T-helper 2 cell treated with Interferon-gamma antibody and Interleukin-4, amounts not matched to agents 100 ng/mL and 5 ng/mL, for 36 hours (primary cell): ENCODE data around the gene COMMD1. TPM values are rescaled to one million over a fixed set of nuclear protein-coding genes. Genes with fewer than 3 reads are reported as not detected.
"Not testable (repeated sequence)": the region's sequence is repeated elsewhere in the genome, so short reads cannot be mapped to it uniquely, and the experiment has no call there.

Experiments
- intact Hi-C: fragments of 100-400 bp; cut with micrococcal nuclease; formaldehyde crosslinking; loops from one replicate; pipeline ENCODE4 v1.15.1; 2023
- total RNA-seq: library from RNA; stranded (reverse); gene quantifications from 2 replicates; pipeline ENCODE4 v1.2.3, GENCODE V29; 2022

COMMD1 gene
- total RNA-seq, 1 donor from 2014 or later, result 30.6 TPM

DNA sequence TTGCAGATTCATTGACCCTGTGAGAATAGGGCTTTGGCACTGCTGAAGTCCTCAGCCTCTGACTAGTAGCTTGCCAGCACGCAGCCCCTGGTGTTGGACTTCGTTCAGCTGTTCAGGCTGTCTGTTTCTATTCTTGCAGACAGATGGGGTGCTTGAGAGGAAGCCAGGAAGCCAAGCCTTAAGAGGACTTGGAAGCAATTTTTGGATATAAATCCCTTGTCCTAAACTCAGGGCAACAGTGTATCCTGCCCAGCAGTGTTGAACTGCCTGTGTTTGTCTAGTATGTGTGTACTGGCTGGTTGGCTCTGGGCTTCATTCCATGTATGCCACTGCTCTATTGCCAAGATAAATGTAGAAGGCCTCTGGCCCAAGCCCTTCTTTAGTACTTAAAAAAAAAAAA is 108.6 kb downstream of the COMMD1 start:
- intact Hi-C loops, result no loop called here

DNA sequence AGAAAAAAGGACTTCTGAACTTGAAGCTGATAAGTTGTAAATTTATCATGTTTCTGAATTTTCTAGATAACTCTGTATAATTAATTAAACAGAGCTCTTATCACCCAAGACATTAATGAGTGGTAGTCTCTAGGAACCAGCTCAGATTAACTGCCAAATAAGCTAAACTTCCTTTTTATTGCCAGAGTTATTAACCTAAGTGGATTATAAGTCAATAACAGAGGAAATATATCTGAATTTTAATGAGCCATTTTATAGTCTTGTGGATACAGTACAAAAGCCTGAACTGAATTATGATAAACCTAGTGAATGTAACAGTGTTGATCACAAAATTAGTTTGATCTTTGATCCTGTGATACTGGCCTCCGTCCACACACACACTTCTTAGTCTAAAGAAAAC is 111.5 kb downstream of the COMMD1 start:
- intact Hi-C loops, result no loop called here

DNA sequence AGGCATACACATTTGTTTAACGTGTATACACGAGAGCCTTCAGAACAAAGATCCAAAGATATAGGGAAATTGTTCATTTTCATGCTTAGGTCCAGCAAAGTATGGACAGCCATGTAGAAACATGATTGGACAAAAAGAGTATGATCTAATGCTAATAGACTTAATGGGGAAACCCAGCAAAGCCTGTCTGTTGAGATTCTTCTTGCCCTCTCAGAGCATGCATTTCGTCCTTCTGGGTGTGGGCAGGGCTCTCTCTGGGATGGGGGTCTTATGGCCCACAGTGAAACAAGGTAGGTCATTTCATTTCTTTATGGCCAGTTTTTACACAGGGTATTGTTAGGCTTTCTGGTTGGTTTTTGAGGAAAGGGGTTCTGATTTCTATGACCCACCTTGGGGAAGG is 124.4 kb downstream of the COMMD1 start:
- intact Hi-C loops, result no loop called here

DNA sequence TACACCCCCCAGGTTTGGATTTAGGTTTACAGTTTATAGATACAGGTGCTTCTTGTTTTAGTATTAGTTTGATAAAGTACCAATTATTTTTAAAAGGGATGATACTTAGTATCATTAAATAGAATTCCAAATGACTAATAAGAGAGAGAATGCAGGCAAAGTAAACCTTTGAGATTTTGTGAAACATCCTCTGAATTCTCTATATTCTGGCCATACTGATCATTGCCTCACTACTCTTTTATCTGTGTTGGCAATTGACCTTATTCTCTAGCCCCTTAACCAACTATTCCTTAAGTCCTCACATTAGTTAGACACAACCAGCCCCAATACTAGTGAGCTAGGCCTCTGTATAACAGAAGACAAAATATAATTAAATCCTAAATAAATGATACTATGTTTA is 125.4 kb downstream of the COMMD1 start:
- intact Hi-C loops, result no loop called here

DNA sequence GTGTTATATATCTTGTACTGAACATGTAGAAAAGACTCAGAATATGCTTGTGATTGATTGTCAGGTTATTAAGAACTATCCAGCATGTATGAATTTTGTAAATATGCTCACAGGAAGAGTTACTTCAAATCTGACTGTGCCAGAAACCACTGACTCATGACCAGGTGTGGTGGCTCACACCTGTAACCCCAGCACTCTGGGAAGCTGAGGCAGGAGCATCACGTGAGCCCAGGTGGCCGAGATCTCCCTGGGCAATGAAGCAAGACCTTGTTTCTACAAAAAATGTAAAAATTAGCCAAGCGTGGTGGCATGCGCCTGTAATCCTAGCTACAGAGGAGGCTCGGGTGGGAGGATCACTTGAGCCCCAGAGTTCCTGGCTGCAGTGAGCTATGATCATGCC is 126.6 kb downstream of the COMMD1 start:
- intact Hi-C loops, result no loop called here

DNA sequence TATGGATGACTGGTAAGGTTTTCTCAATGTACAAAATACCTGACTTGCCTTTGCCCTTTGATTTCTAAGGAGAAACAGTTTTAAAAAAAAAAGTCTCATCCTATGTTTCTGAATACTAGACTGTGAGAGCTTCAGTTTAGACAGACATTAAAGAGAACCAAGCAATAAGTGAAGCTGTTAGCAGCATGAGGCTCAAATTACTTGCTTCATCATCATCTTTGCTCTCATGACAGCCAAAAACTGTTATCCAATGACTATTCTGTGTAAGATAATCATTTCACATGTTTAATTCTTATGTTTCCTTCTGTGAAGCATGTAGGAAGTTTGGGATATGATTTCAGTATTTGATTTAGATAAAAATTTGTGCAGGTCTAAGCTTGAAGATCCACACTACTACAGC is 129.2 kb downstream of the COMMD1 start:
- intact Hi-C loops, result no loop called here

DNA sequence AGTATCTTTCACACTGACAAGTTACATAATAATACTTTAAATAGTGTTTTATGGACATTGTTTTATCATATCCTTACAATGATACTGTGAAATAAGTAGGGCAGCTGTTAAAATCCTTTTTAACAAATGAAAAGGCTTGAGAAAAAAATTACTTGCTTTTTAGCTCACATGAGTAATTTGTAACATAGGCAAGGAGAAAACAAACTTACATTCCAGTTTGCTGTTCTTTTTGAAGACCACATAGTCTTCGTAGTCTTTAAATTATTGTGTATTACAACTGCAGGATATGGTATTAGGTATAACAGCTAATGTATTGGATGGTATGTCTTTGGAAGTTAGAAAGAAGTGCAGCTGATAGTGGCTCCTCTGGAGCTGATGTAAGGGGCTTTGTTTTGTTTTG is 130.8 kb downstream of the COMMD1 start:
- intact Hi-C loops, result no loop called here

DNA sequence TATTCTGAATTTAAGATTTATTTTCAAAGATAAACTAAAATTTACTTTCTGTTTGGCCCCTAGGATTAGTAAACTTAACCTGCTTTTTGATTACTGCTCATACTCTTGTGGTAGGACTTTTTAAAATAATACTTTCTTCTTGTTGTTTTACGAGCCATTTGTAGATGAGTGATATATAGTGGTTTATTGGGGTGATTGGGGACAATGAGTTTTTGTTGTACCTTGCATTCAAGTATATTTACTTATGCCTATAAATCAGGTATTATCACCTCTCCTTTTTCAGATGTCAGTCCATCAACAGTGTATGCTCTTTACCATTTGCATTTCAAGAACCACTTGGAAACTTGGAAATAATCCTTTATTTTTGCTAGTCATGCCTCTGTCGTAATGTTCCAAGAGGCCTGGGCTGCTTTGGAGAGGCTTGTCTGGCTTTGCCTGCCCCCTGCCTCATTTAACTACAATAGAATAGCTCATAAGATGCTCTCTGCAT is 131.3 kb downstream of the COMMD1 start:
- intact Hi-C loops, result no loop called here

DNA sequence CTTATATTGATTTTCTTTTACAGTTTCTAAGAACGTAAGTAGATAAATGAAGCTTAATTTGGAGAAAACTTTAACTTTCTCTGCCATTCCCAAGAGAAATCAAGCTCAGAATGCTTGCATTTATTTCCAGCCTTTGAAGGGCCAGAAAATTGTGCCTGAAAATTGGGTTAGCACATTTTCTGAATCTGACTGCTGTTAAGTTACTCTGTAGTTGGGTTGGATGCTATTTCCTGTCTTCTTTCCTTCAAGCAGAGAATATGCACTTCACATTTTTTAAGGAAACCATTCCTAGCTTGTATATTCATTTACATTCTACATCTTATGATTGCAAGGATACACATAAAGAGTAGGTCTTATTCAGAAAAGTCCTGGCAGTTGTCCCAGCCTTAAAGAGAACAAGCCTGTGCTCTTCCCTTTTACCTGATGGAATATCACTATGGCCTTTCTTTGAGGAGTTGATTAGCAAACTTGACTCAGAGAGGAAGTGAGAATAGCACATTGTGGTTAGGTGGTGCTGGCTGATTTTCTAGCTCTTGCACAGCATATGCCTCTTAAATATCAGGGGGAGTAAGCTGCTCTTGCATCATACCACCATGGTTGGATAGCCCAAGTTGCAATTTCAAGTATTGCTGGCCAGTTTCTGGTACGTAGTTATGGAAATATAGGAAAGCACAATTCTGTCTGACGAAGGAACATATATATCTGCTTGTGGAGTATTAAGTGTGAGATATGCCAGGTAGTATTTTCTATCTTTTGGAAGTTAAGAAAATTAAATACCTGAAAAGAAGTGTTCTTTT is 133.7 kb downstream of the COMMD1 start:
- intact Hi-C loops, result no loop called here

DNA sequence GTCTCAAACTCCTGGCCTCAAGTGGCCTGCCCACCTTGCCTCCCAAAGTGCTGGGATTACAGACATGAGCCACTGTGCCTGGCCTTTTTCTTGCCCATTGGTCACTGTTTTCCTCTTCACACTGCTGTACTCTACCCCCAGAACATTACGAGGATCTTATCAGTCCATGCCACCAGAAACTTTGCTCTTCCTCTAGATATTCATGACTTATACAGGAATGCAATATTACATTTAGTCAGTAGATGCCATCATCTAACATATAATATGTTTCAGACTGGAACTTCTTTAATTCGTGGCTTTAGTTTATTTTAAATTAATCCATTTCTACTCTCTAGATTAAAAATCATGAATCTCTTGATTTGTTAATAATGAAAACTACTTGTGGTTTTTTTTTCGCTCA is 135.5 kb downstream of the COMMD1 start:
- intact Hi-C loops, result no loop called here

DNA sequence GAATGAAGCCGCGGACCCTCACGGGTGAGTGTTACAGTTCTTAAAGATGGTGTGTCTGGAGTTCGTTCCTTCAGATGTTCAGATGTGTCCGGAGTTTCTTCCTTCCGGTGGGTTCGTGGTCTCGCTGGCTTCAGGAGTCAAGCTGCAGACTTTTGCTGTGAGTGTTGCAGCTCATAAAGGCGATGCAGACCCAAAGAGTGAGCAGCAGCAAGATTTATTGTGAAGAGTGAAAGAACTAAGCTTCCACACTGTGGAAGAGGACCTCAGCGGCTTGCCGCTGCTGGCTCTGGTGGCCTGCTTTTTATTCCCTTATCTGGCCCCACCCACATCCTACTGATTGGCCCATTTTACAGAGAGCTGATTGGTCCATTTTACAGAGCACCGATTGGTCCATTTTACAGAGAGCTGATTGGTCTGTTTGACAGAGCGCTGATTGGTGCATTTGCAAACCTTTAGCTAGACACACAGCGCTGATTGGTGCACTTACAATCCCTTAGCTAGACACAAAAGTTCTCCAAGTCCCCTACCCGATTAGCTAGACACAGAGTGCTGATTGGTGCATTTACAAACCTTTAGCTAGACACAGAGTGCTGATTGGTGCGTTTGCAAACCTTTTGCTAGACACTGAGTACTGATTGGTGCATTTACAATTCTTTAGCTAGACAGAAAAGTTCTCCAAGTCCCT is 136.4 kb downstream of the COMMD1 start:
- intact Hi-C loops, result not testable (repeated sequence)

DNA sequence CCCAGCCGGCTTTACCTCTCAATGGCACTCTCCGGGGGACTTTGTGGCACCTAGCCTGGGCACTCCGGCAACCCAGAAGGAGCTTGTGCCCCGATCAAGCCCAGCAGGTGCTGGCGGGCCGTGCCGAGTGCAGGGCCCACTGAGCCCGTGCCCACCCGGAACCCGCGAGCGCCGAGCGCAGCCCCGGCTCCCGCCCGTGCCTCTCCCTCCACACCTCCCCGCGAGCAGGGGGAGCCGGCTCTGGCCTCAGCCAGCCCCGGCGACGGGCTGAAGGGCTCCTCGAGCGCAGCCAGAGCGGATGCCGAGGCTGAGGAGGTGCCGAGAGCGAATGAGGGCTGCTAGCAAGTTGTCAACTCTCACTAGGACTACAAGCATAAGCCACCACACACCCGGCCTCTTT is 136.9 kb downstream of the COMMD1 start:
- intact Hi-C loops, result no loop called here

DNA sequence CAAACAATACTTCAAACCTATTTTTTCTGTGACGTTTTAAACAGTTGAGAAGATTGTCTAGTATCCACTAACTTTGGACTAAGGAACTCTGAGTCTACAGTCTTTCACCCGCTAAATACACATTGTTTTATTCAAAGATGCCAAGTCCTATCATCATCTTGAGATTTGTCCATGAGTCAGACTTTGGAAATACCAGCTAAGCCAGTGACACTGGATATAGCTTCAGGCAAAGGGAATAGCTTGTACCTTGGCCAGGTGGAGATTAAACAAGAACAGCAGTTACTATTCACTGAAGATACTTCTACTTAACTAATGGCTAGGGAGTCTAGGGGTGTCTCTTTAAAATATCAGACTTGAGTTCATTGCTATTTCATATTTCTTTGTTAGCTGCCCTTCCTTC is 137.5 kb downstream of the COMMD1 start:
- intact Hi-C loops, result no loop called here

DNA sequence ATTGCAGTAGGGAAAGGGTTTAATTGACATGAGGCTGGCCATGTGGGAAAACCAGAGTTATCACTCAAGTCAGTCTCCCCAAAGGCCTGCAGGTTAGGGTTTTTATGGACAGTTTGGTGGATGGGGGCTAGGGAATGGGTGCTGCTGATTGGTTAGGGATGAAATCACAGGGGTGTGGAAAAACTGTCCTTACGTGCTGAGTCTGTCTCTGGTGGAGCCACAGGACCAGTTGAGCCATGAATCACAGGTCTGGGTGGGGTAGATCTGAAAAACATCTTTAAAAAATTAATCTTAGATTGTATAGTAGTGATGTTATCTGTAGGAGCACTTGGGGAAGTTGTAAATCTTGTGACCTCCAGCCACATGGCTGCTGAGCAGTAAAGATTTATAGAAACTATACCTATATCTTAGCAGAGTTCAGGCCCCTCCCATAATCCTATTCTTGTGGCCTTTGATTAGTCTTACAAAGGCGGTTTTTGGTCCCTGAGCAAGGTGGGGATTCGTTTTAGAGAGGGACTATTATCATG is 139.6 kb downstream of the COMMD1 start:
- intact Hi-C loops, result no loop called here

DNA sequence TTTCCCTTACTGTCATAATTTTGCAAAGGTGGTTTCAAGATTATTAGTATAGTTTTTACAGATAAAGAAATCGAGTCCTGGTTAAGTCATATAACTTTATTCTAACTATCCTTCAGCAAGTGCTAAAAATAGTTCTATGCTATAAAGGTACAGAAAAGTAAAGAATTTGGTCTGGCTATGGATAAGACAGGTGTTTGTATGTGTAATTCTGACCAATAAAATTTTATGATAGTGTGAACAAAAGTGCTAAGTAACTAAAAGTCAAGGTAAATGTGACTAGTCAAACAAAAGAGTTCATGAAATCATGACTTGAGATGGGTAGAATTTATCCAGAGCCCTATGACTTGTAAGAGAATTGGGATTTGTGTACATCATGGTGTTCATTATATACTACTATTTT is 140.7 kb downstream of the COMMD1 start:
- intact Hi-C loops, result no loop called here

DNA sequence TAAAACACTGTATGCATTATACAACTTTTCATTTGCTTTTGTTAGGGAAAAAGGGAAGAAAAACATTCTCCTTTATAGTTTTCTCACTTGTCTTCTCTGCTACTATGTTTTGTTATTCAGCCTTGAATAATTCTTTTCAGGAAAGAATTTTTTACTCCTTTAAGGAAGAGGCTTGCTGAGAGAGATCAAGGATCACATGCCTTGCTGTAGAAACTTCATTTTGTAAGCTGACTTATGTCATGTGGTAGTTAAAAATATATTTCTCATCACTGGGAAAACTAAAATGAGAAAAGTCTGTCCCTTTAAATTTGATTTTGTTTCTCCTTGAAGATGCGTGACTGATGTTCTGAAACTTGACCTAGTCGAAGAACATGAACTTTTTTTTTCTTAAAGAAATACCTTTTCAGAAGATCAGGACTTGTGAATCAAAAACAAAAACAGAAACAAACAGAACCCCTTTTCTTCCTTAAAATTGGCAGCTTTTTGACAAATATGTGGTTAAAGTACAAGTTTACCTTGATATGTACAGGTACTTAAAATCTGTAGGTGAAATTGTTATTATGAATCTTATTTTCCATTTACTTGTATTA is 145.1 kb downstream of the COMMD1 start:
- intact Hi-C loops, result no loop called here

DNA sequence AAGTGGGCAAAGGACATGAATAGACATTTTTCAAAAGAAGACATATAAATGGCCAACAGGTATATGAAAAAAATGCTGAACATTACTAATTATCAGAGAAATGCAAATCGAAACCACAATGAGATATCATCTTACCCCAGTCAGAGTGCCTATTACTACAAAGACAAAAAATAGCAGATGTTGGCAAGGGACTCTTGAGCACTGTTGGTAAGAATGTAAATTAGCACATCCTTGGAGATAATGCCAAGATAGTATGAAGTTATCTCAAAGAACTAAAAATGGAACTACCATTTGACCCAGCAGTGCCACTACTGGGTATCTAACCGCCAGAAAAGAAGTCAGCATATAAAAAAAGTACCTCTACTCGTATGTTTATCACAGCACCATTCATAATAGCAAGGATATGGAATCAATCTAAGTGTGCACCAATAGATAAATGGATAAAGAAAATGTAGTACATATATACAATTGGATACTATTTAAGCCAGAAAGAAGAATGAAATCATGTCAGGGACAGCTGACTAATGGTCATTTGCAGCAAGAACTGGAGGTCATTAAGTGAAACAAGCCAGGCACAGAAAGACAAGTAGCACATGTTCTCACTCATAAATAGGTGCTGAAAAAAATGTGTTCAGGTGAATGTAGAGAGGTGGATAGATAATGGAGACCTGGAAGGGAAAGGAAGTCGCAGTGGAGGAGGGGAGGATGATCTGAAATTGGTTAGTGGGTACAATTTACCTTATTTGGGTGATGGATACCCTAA is 148.7 kb downstream of the COMMD1 start:
- intact Hi-C loops, result no loop called here

DNA sequence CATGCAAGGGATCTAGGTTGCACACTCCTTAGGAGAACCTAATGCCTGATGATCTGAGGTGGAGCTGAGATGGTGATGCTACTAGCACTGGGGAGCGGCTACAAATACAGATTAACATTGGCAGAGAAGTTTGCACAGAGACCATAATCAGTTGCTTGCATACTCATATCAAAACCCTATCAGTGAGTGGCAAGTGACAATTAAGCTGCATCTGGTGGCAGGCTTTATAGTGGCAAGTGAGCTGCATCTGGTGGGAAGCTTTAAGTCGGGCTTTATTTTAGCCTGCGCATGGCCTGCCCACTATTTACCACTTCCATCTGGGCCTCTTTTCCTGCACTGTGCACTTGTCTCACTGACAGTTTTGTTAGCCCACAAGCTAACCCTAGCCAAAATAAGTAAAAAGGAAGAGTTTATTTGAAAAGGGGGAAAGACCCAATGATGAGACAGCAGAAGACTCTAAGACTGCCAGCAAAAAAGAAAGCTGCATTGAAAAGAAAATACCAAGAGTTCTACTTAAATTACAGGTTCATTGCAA is 149.5 kb downstream of the COMMD1 start:
- intact Hi-C loops, result no loop called here

DNA sequence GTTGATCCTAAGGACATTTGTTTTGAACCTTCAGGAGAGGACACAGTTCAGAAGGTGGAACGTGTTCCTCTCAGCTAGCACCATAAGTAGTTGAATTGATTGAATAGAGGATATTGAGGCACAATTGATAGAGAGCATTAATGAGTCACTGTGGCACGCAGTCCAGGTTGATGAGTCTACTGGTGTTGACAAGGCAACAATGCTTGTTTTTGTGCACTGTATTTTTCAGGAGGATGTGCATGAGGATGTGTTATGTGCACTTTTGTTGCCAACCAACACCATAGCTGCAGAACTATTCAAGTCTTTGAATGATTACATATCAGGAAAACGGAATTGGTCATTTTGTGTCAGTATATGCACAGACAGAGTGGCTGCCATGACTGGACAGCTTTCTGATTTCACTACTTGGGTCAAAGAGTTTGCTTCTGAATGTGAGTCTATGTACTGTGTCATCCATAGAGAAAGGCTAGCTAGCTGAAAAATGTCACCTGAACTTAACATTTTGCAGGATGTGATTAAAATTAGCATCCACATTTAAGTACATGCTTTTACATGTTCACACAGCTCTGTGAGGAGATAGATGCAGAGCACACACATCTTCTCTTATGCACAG is 150.4 kb downstream of the COMMD1 start:
- intact Hi-C loops, result no loop called here

DNA sequence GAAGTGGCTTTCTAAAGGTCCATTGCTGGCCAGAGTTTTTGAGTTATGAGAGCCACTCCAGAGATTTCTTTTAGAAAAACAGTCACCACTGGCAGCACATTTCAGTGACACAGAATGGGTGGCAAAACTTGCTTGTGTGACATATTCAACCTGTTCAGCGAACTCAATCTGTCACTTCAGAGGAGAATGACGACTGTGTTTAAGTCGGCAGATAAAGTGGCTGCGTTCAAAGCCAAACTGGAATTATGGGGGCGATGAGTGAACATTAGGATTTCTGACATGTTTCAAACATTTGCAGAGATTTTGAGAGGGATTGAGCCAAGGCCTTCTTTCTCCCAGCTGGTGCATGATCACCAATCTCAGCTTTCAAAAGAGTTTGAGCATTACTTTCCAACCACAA is 150.9 kb downstream of the COMMD1 start:
- intact Hi-C loops, result no loop called here

DNA sequence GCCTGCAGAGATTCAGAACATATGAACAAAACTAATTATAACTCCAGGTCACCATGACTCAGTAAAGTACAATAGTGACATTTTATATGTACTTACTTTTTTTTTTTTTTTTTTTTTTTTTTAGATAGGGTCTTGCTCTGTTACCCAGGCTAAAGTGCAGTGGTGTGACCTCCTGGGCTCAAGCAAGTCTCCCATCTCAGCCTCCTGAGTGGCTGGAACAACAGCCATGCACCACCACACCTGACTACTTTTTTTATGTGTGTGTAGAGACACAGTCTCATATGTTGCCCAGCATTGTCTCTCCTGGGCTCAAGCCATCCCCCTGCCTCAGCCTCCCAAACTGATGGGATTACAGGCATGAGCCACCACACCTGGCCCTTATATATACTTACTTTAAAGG is 159.8 kb downstream of the COMMD1 start:
- intact Hi-C loops, result no loop called here
